CD4-positive, alpha-beta T cell treated with Interleukin-15 for 4 hours (primary cell): ENCODE results near the gene AFTPH.

ENCODE experiments used
- DNase-seq: peaks from one replicate; pipeline ENCODE4 v3.0.0-alpha.2; 2020; ENCODE audit warnings: low spot score

The AFTPH gene

DNA sequence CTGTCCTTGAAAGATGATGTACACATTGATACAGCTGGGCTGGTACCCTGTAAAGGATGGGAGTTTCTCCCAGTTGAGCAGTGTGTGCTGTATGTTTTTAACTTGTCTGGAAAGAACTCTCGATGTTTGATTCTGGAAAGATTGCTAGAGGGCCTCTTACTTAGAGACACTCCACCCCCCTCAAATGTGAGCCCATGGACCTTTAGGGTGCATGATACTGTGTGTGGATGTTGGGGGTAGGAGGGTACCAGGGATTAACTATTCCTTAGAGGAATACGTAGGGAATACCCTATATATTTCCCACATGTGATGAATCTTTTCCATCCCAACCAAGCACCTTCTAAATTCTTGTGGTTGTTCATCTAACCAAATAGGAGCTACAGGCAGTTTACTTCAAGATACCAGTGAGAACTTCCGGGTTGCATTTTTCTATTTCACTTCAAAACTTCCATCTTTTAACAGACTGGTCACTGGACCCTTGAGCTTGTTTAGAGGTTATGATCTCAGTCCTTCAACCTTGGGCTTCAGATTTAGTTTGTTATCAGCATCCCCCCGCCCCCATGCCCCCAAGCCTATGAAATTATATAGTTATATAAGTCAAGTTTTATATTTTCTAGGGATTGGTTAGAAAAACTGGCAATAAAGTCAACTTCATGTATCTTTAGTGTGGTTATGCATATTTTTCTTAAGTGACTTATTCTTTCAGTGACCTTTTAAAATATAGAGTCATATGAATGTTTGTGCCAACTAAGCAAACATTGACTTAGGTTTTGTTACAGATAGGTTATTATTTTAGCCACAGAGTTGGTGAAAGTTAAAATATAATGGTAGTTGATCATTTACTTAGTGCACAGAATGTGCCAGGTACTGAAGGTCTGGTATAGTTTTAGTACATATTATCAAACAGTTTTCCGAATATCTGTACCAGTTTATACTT lies 18.2 kb downstream of the AFTPH start:
- no peak for DNase-seq

DNA sequence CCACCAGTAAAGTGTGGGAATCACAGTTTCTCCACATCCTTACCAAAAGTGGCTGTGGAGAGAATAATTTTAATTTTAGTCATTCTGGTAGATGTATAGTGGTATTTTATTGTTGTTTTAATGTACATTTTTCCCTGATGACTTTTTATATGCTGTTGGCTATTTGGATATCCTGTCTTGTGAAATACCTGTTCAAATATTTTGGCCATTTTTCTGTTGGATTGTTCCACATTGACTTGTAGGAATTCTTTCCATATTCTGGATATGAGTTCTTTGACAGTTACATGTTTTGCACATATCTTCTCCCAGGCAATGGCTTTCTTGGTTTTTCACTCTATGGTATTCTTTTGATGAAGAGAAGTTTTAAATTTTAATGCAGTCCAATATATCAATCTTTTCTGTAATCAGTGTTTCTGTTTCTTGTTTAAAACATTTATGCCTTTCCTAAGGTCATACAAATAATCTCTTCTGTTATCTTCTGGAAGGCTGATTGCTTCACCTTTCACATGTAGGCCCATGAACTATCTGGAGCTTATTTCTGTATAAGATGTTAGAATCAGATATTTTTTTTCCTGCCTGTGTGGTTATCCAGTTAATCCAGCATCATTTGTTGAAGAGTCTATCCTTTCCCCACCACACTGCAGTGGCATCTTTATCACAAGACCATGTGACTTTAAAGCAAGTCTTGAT lies 19.0 kb downstream of the AFTPH start:
- no peak for DNase-seq

DNA sequence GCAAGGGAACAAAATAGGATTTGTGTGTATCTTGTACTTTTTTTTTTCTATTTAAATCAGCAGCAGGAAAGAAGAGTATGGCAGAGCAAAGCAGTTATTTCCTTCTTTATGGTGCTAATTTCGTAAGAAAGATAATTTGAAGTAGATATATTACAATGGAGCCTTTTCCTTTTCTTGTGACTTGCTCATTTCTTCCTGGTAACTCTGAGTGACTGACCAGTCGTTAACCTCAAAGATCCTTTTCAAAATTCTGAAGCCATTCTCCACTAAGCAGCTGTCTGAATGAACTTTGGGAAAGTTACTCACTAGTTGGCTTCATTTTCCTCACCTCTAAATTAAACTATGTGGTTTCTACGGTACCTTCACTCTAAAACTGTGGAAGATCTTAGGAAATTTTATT lies 24.6 kb downstream of the AFTPH start:
- no peak for DNase-seq

DNA sequence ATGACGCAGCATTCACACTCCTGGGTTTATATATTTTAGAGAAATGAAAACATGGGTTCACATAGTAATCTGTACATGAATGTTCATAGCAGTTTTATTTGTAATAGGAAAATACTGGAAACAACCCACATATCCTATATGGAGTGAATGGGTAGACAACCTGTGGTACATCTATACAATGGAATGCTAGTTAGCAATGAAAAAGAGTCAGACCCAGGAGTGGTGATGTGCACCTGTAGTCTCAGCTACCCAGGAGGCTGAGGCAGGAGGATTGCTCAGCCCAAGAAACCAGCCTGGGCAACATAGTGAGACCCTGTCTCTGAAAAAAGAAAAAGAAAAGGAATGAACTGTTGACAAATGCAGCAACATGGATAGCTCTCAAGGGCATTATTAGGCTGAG lies 25.9 kb downstream of the AFTPH start:
- no peak for DNase-seq

DNA sequence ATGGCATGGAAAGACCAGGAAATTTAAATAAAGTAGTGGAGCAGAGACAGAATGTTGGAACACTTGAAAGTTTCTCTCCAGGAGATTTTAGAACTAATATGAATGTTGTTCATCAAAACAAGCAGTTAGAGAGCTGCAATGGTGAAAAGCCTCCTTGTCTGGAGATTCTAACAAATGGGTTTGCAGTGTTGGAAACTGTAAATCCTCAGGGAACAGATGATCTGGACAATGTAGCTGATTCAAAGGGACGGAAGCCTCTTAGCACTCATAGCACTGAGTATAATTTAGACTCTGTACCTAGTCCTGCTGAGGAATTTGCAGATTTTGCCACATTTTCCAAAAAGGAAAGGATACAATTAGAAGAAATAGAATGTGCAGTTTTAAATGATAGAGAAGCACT lies 27.7 kb downstream of the AFTPH start:
- no peak for DNase-seq

DNA sequence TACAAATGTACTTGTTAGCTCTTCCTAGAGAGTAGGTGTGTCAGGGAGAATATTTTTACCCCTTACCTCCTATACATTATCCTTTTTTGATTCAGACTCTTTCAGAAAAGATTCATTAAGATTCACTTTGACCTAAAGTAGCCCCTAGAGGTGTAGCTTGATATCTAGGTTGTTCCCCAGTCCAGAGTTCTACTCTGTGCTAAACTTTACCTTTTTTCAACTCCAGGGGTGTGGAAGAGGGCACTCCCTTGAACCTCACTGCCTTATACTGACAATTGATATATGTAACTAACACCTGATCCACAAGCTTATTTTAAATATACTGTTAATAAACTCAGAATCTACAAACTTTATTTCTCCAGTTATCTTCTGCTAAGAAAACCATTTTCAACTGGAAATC lies 30.0 kb downstream of the AFTPH start:
- no peak for DNase-seq

DNA sequence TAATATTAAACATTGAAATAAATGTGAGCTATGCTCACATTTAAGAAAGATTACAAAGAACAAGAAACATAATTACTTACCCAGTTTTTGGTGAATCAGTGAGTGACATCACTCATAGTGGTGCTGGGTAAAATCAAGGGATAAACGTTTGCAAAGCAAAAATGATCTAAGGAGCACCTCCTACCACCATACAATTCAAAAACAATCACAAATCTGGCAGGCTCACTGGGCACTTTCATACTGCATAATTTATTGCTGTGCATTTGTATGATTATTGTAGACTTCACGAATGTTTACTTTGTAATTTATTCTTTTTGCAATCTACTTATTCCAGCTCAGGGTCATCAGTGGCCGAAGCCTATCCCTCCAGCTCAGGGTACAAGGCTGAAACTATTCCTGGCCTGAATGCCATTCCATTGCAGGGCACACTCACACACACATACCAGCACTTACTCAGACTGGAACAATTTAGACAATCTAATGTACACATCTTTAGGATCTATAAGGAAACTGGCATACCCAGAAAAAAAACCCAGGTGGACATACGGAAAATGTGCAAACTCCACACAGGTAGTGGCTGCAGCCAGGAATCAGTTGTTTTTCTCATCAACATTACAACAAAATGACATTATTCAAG lies 34.4 kb downstream of the AFTPH start:
- DNase-seq = no peak

DNA sequence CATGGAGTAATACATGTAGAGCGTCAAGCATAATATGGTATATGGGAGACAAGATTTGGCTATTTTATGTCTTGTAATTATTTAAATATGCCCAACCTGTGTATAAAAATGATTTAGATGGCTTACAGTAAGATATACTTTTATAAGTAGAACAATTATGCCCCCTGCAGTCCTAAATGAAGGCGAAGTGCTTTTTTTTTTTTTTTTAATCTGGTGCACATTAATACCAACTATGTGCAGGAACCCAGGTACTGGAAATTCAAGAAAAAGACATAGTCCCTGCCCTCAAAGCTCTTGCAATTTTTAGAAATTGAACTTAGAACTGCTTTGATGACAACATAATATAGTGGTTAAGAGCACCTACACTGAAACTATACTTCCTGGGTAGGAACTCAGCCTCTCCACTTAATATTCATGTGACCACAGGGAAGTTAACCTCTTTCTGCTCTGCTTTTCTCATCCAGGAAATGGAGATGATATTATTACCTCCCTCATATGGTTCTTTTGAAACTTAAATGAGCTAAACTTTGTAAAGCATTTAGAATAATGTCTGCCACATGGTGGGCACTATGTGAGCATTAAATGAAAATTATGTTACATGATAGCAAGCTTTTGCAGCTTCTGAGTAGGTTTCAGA lies 38.1 kb downstream of the AFTPH start:
- DNase-seq = peak; percentile 50

DNA sequence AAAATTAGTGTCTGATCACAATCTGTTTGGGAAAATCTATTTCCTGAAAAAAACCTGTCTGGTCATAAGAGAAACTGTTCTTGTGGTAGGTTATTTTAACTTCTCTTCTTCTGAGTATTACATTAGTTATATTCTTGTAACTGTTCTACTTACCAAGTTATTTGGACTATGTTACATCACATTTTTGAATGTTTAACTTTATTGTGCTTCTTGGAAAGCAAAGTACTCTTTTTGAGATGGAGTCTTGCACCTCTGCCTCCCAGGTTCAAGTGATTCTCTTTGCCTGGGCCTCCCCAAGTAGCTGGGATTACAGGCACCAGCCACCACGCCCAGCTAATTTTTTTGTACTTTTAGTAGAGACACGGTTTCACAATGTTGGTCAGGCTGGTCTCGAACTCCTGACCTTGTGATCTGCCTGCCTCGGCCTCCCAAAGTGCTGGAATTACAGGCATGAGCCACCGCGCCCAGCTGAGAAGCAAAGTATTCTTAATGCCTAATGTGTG lies 39.4 kb downstream of the AFTPH start:
- DNase-seq = no peak

DNA sequence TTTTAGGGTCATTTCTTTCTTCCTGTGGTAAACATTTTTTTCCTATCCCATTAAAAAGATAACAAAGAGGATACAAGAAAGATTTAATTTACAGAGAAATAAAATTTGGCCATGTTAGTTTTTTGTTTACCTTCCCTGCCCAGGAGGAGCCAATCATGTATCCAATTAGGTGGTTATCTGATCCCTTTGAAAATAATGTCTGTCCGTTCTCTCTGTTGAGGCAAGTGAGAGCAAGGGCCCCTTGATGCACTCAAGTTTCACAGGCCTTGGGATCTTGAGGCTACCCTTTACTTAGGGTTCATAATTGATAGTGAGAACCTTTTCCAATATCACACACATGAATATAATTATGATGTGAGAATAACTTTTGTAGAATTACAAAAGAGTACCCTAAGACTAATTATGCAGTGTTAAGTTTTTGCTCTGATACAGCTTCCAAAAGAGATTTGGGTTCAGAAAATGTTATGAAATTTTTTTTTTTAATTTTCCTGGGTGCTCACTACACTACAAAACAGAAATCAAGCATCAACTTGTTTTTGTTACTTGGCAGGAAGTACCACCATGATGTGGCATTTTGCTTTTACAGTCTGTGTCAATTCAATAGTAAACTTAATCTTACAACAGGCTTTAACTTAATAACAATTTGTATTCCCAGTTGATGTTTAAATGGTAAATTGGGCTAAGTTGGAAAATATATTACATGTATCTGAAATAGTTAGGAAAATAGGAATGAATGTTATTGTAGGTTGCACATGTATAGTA lies 42.0 kb downstream of the AFTPH start:
- DNase-seq = no peak

DNA sequence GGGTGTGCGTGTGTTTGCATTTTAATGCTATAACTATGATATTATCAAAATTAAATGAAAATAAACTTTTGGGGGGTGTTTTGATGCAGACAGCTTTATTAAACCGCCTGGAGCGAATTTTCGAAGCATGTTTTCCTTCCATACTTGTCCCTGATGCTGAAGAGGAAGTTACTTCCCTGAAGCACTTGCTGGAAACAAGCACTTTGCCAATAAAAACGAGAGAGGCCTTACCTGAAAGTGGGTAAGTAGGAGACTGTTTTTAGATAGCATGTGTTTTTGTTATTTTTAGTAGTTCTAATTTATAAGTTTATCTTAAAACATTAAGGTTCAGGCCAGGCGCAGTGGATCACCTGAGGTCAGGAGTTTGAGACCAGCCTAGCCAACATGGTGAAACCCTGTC lies 43.3 kb downstream of the AFTPH start:
- DNase-seq = no peak

DNA sequence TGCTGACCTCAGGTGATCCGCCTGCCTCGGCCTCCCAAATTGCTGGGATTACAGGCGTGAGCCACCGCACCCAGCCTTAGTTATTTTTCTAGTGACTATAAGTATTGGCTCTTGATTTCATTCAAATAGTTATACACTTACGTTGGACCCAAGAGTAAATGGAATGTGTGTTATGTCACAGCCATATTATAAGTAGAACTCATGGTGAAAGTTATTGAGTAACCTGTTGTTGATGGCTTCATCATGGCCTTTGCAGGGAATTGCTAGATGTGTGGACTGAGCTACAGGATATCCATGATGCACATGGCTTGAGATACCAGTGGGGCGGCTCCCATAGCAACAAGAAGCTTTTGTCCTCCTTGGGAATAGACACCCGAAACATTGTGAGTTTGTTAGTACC lies 44.7 kb downstream of the AFTPH start:
- DNase-seq = no peak

DNA sequence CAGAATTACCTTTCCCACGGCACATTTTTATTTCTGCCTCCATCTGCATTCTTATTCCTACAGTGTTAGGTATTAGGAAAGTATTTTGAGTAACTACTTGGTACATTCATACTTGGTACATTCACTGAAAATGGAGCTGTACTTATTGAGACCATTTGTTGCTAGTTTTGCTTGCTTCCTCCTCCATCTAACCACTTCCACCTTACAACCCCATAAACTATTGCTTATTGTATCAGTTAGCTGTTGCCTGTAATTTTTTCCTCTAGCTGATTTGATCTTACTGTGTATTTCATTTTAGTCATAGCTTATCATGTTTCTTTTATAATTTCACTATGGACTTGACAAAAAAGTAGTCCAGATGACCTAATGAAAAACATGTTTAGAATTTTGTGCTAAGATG lies 50.7 kb downstream of the AFTPH start:
- no peak for DNase-seq

DNA sequence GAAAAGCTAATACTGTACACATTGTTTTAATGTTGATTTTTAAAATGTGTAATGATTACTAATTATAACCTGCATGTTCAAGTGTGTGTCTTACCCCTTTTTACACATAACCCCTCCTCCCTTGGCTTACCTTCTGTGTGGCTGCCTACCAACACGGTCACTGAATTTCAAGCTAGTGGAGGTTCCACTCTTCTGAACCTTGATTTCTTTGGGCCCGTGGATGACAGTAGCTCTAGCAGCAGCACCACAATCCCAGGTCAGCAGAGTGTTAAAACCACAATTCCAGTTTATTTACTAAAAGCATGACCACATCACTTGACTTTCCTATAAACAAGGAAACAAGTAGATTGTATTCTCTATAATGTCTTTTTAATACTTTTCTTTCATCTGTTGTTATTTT lies 56.9 kb downstream of the AFTPH start:
- DNase-seq = no peak

DNA sequence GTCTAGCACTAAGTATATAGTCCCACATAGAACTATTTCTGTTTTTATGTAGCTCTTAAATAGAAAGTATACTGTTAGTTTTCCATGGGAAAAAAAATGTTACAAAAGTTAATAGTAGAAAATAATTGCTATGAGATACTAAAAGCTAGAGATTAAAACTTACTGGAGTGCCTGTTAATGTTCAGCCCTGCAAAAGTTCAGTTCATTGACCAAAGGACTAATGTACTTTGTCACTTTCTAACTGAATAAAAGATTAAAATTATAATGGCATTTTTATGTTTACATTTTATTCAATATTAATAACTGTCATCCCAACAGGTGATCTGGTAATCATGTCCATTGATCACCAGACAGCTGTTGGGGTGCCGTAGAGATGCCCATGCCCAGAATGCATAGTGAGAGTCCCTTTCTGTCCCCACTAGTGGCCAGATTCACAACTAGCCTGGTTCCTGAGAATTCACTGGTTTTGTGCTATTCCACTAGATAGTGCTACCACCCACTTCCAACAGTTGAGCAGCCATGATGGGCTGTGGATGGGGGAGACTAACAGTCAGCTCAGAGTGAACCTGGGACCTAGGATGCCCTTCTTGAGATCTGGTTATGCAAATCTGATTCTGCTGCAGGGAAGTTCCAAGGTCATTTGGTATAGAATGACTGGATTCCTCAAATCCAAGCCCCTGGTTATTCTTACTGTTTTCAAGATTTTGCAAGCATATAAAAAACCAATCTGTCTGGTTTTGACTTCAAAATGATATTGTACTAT lies 57.8 kb downstream of the AFTPH start:
- no peak for DNase-seq

DNA sequence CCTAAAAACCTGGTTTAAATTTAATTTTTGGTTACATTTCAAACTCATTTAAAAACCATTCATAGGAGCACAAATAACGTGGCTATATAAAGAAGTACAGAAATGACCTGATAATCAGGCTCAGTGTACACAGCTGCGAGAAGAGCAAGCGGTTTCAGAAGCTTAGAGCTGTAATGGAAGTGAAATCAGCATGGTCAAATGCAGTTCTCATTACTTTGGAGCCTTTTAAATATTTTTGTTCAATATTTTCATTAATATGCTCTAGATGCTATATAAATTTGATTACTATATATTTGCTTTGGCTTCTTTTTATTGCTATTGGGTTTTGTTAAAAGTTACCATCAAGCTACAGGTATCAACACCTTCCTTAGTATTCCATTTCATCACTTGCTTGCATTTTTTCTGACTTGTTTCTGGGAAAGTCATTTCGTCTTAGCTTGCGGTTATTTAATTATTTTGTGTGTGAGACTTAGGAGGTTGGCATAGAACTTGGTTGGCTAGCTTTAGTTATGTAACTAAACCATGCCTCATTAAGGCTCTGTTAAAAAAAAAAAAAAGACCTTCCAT lies 58.7 kb downstream of the AFTPH start:
- DNase-seq = no peak

DNA sequence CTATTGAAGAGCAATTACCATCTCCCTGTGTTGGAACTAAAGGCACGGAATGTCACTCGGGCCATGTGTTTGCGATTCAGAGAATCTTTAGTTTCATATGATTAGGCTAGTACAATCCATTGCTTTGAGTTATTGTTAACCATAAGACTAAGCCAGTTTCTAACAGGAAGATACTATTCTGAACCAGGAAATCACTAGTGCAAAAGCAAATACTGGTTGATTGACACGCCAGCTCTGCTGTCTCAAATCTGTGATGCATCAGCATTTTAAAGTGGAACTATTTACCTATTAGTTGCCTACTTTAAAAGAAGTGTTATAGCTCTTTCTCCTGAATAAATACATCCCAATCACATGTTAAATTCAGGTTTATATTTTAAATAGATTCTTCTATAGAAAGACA lies 61.9 kb downstream of the AFTPH start:
- no peak for DNase-seq

DNA sequence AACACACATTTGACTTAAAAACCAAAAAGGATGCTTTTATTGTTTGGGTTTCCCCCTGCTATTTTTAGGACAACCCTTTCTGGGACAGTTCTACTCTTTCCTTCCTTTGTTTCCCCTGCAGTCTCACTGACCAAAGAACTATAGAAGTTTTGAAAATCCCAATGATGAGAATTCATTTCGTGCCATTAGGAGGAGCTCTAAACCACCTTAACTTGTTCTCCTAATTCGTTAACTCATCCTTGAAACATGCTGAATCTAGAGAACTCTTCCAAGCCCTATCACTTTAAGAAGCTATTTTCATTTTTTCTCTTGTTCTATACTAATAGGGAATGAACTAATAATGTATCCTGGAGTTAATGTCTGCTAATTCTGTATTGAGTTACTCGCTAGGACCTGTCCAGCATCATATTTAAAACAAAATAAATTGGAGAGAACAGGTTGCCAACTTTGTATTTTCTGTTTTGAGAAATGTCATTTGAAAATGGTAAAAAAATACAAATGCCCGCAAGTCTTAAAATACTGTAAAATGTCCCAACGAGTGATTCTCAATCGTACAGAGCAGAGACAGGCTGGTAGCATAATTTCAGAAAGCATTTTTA lies 62.9 kb downstream of the AFTPH start:
- peak; percentile 31 for DNase-seq

DNA sequence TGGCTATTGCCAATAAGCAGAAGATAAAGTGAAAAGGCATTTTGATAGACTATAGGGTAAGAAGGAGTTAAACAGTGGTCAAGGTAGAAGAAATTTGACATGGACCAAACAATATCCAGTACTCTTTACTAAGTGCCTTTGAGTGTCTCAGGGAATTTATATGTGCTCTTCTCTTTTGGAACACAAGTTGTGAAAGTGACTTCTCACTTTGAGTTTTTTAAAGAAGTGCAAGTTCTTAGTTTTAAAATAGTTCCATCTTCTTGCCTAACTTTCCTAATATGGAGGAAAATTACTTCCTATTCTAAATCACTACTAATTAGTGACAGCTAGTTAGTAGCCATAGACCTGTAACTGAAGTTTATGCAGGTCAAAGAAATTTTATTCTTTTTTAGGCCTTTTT lies 63.4 kb downstream of the AFTPH start:
- DNase-seq = no peak

DNA sequence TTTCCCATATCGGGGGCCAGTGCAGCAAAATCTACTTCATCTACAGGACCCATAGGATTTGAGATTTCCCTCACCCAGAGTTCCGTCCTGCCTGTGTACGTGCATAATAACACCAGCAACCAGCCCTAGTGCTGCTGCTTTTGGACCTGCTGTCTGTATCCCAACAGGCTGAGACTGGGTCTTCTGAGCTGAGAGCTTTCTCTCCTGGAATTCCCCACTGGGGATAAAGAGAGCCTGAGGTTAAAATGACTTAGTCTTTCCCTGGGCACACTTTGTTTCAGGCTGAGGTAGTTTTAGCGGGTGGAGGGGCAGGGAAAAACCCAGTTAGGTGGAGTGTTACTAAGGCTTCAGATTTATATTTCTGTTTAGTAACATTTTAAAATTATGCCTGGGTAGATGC lies 67.1 kb downstream of the AFTPH start:
- DNase-seq = no peak
